ENCODE results near the gene KCNK3. TPM values are rescaled to one million over a fixed set of nuclear protein-coding genes. Genes with fewer than 3 reads are reported as not detected.

KCNK3 gene
- not detected for total RNA-seq

DNA sequence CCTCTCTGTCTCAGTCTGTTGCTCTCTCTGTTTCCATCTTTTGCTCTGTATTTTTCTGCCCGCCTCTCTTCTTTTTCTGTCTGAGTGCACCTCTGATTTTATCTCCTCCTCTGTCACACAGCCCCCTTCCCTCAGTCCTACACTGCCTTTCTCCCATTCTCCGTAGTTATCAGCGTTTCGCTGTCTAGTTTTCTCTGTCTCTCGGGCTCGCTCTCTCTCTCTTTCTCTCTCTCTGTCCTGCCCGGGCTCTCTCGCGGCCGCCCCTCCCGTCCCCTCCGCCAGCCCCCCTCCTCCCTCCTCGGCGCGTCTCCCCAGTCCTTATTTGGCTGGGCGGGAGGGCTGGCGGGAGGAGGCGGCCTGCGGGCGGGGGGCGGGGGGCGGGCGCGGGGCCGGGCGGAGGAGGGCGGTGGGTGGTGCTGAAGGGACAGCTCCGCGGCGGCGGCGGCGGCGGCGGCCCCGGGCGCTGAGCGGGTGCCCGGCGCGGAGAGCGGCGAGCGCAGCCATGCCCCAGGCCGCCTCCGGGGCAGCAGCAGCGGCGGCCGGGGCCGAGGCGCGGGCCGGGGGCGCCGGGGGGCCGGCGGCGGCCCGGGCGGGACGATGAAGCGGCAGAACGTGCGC, at the start of gene KCNK3:
TSS of gene KCNK3 (plus strand) at position 444 of the 618 bp plus-strand sequence. CDS start at position 598, 154 bp downstream.
- H3K4me1 Mint-ChIP-seq, result peaks cover 2% of the 10 kb centered on the region
- peak; percentile 50 for DNase-seq
- ChIA-PET POLR2A (no interaction called here), CTCF (no interaction called here)
- H3K4me3 Mint-ChIP-seq, result no peak within 1 kb of the TSS
- H3K36me3 Mint-ChIP-seq (ENCODE audit: low read depth), result no peaks in the 10 kb centered on the region
- no peaks in the 10 kb centered on the region for H3K9me3 Mint-ChIP-seq
- peaks cover 52% of the 10 kb centered on the region for H3K27me3 Mint-ChIP-seq
- no peak within 1 kb of the TSS for H3K27ac Mint-ChIP-seq

- H3K27ac Mint-ChIP-seq, result no peak overlapping the region
- ChIA-PET POLR2A (no interaction called here), CTCF (interaction anchor here (0.7 kb wide), 1 partner anchor 16 kb away, joined by 3 read pairs; no protein-coding TSS in a partner anchor)
- peaks cover 3% of the 10 kb centered on the region for H3K4me1 Mint-ChIP-seq
- DNase-seq, result no peak
- peaks cover 30% of the 10 kb centered on the region for H3K27me3 Mint-ChIP-seq
- no peaks in the 10 kb centered on the region for H3K9me3 Mint-ChIP-seq
- no peak overlapping the region for H3K4me3 Mint-ChIP-seq
- no peaks in the 10 kb centered on the region for H3K36me3 Mint-ChIP-seq (ENCODE audit: low read depth)
Measured at GRCh38 chr2:26644188-26644835, 48.2 kb upstream of the KCNK3 start.

- H3K27me3 Mint-ChIP-seq, result peaks cover 25% of the 10 kb centered on the region
- no peak for DNase-seq
- no peaks in the 10 kb centered on the region for H3K4me1 Mint-ChIP-seq
- no peaks in the 10 kb centered on the region for H3K9me3 Mint-ChIP-seq
- no peak overlapping the region for H3K4me3 Mint-ChIP-seq
- no peak overlapping the region for H3K27ac Mint-ChIP-seq
- CTCF ChIA-PET, result no interaction called here
- H3K36me3 Mint-ChIP-seq (ENCODE audit: low read depth), result no peaks in the 10 kb centered on the region
- POLR2A ChIA-PET, result interaction anchor here (0.7 kb wide), 1 partner anchor 45 kb away, joined by 7 read pairs; no protein-coding TSS in a partner anchor
Measured at GRCh38 chr2:26645762-26646161, 46.8 kb upstream of the KCNK3 start.

DNA sequence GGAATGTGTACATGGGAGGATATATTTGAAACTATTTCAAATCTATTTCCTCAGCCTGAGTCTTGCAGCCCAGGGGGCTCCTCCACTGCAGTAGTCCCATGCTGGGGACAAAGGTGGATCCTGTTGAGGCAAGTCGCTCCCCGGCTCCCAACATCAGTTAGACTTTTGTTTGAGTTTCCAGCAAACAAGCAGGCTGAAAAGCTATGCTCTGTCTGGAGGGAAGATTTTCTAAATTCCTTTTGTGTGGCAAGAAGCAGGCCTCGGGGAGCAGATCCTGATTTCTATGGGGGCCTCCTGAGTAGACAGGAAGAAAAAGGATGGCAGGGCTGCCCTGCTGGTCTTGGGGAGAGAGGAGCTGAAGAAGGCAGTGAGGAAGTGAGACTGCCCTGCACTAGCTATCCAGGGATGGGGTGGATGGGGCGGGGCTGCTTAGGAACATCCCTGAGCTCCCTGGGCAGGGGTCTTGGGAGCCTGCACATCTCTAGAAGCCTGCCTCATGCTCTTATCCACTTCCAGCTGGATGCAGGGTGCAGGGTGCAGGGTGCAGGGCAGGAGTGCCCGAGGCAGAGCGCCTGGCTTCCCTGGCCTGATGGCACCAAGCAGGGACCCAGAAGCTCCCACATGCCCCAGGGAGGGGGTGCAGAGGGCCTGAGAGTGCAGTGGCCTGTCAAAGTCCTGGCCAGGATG, 45.4 kb upstream of the KCNK3 start:
- Mint-ChIP-seq H3K27ac (no peak overlapping the region), H3K9me3 (no peaks in the 10 kb centered on the region), H3K4me3 (no peak overlapping the region), H3K36me3 (ENCODE audit: low read depth) (no peaks in the 10 kb centered on the region), H3K4me1 (no peaks in the 10 kb centered on the region), H3K27me3 (peaks cover 24% of the 10 kb centered on the region)
- no peak for DNase-seq
- CTCF ChIA-PET, result interaction anchor here (1.5 kb wide), 1 partner anchor 10 kb away, joined by 3 read pairs; no protein-coding TSS in a partner anchor
- POLR2A ChIA-PET, result no interaction called here

GRCh38 chr2:26647981-26648380, 44.5 kb upstream of the KCNK3 start:
- ChIA-PET CTCF (interaction anchor here (1.5 kb wide), 1 partner anchor 10 kb away, joined by 3 read pairs; no protein-coding TSS in a partner anchor), POLR2A (no interaction called here)
- Mint-ChIP-seq H3K36me3 (ENCODE audit: low read depth) (no peaks in the 10 kb centered on the region), H3K9me3 (no peaks in the 10 kb centered on the region), H3K4me3 (no peak overlapping the region), H3K4me1 (no peaks in the 10 kb centered on the region), H3K27me3 (peaks cover 23% of the 10 kb centered on the region), H3K27ac (no peak overlapping the region)
- no peak for DNase-seq

- Mint-ChIP-seq H3K27me3 (peaks cover 22% of the 10 kb centered on the region), H3K4me1 (no peaks in the 10 kb centered on the region), H3K27ac (no peak overlapping the region), H3K36me3 (ENCODE audit: low read depth) (no peaks in the 10 kb centered on the region), H3K9me3 (no peaks in the 10 kb centered on the region), H3K4me3 (no peak overlapping the region)
- ChIA-PET CTCF (interaction anchor here (1.5 kb wide), 1 partner anchor 9 kb away, joined by 3 read pairs; no protein-coding TSS in a partner anchor), POLR2A (no interaction called here)
- DNase-seq, result no peak
Measured at GRCh38 chr2:26648516-26648915, 44.0 kb upstream of the KCNK3 start.

DNA sequence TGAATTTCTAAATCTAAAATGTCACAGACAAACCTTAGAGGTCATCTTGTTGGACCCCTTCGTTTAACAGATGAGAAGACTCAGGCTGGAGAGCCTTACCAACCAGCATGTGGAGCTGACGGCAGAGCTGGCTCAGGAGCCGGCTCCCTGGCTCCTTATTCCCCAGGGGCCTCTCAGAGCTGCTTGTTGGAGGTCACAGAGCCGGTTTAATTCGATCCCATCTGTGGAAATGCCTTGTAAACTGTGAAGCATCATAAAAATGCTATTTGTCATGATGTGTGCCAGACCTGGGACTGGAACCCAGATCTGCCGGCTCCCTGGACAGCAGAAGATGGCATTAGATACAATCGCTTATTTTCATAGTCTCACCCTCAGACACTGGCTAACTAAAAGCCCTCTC, 43.2 kb upstream of the KCNK3 start:
- H3K27ac Mint-ChIP-seq, result no peak overlapping the region
- H3K27me3 Mint-ChIP-seq, result peaks cover 18% of the 10 kb centered on the region
- no peak for DNase-seq
- no peaks in the 10 kb centered on the region for H3K9me3 Mint-ChIP-seq
- no peak overlapping the region for H3K4me3 Mint-ChIP-seq
- no peaks in the 10 kb centered on the region for H3K4me1 Mint-ChIP-seq
- POLR2A ChIA-PET, result no interaction called here
- no peaks in the 10 kb centered on the region for H3K36me3 Mint-ChIP-seq (ENCODE audit: low read depth)
- CTCF ChIA-PET, result interaction anchor here (1.1 kb wide), 1 partner anchor 26 kb away, joined by 4 read pairs; no protein-coding TSS in a partner anchor

DNA sequence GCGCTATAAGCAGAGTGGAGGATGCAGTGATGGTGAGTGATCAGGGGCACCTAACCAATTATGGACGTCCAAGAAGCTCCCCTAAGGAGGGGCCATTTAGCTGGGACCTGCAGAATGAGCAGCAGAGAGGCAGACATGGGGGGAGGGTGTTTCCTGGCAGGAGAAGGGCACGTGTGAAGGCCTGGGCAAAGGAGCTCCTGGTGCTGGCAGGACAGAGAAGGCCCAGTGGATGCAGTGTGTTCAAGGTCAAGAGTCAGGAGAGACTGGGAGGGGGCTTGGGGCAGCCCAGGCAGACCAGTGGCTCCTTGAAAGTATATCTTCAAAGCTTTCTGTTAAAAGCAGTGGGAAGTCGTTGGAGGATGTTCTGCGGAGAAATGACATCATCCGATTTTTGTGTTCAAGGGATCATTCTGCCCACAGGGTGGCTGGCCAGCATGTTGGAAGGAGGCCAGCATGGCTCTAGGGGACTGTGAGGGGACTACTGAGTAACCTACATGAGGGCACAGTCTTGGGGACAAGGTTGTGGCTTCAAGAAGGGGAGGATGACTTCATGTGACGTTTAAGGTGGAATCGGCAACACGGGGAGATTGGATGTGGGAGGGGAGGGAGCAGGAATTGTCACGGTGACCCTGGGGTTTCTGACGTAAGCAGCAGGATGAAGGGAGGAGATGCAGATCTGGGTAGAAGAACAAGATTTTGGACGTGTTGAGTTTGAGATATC, 42.4 kb upstream of the KCNK3 start:
- Mint-ChIP-seq H3K27ac (no peak overlapping the region), H3K4me1 (no peaks in the 10 kb centered on the region), H3K27me3 (peaks cover 12% of the 10 kb centered on the region), H3K9me3 (no peaks in the 10 kb centered on the region), H3K4me3 (no peak overlapping the region), H3K36me3 (ENCODE audit: low read depth) (no peaks in the 10 kb centered on the region)
- ChIA-PET CTCF (interaction anchor here (1.1 to 1.2 kb wide), 2 partner anchors 13 to 25 kb away, joined by 3 to 4 read pairs; no protein-coding TSS in a partner anchor), POLR2A (no interaction called here)
- no peak for DNase-seq

DNA sequence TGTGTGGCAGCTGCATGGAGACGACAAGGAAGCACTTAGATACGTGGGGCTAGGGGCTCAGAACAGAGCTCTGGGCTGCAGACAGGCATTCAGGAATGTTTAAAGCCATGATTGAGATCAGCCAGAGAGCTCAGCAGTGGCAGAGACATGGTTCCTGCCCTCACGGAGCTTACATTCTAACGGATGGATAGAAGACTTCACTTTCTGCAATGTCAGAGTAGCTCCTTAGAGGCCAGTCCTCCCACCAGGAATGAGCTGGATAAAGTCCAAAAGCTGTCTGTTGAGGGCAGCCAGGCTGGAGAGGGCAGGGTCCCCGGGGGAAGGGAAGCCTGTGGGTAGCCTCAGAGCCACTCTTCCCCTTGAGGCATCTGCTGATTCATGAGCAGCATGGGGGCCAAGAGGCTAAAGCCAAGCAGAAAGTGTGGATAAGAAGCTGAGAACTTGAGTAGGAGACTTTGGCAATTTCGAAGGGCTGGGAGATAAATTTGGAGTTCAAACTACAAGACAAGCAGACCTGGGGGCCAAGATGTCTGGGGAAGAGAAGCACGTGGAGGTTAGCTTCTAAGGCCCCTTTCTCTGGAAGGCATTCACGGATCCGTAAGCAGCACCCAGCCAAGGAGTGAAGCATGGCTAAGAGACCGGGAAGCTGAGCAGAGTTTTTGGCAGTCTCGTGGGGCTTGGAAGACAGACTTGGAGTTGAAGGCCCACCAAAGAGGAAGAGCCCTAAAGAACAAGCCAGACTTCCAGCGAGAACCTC, 41.6 kb upstream of the KCNK3 start:
- ChIA-PET POLR2A (no interaction called here), CTCF (interaction anchor here (1.2 kb wide), 1 partner anchor 13 kb away, joined by 3 read pairs; no protein-coding TSS in a partner anchor)
- Mint-ChIP-seq H3K27me3 (peaks cover 6% of the 10 kb centered on the region), H3K9me3 (no peaks in the 10 kb centered on the region), H3K36me3 (ENCODE audit: low read depth) (no peaks in the 10 kb centered on the region), H3K4me3 (no peak overlapping the region), H3K4me1 (no peaks in the 10 kb centered on the region), H3K27ac (no peak overlapping the region)
- no peak for DNase-seq

- H3K27ac Mint-ChIP-seq, result no peak overlapping the region
- no peaks in the 10 kb centered on the region for H3K36me3 Mint-ChIP-seq (ENCODE audit: low read depth)
- POLR2A ChIA-PET, result no interaction called here
- DNase-seq, result no peak
- H3K27me3 Mint-ChIP-seq, result peaks cover 4% of the 10 kb centered on the region
- CTCF ChIA-PET, result interaction anchor here (1.2 kb wide), 1 partner anchor 14 kb away, joined by 3 read pairs; no protein-coding TSS in a partner anchor
- H3K9me3 Mint-ChIP-seq, result no peaks in the 10 kb centered on the region
- H3K4me3 Mint-ChIP-seq, result no peak overlapping the region
- no peaks in the 10 kb centered on the region for H3K4me1 Mint-ChIP-seq
Measured at GRCh38 chr2:26651470-26651771, 41.1 kb upstream of the KCNK3 start.

DNA sequence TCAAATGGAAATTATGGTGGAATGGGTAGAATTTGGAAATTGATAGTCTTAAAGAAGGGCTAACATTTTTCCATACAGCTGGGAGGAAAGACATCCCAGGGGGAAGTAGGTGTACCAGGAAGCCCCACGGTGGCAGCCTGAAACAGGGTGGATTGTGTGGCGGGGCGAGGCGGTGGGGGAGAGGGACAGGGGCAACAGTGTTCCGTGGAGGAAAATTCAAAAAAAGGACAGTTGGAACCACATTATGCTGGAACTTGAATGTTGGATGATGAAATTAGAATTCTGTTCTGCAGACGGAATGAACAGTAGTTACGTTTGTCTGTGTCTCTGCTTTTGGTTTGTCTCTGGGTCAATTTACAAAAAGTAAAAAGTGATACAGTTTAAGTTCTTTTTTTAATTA, 40.7 kb upstream of the KCNK3 start:
- DNase-seq, result no peak
- H3K9me3 Mint-ChIP-seq, result no peaks in the 10 kb centered on the region
- no peak overlapping the region for H3K4me3 Mint-ChIP-seq
- POLR2A ChIA-PET, result no interaction called here
- no peak overlapping the region for H3K27ac Mint-ChIP-seq
- CTCF ChIA-PET, result no interaction called here
- peaks cover 2% of the 10 kb centered on the region for H3K27me3 Mint-ChIP-seq
- H3K36me3 Mint-ChIP-seq (ENCODE audit: low read depth), result no peaks in the 10 kb centered on the region
- H3K4me1 Mint-ChIP-seq, result no peaks in the 10 kb centered on the region

DNA sequence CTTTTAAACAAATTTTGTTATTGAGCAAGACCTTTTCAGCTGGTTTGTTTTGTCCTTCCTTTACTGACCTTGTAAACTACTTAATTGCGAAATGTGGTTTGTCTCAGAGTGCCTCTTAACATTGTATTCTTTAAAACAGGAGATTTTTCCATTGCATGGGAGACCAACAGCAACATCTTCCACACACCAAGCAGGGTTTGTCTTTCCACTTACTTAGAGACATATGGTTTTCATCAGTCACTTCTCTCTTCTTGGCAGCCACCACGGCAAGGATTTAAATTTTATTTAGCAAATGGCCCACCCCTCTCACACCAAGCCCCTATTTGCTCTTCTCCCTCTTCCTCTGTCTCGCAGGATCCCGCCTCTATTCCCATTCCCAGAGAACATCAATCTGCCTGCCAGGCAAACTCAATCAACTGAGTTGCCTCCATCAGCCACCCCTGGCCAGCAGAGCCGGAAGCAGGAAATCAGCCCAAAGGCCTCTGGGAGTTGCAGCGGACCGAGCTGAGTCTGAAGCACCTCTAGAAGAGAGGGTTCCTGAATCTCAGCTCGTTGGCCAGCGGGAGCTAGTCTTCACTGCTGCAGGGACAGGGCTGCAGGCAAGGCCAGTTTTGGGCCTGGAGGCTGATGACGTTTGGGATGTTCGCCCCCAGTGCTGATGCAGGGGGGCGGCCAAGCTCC, 40.0 kb upstream of the KCNK3 start:
- POLR2A ChIA-PET, result no interaction called here
- H3K9me3 Mint-ChIP-seq, result no peaks in the 10 kb centered on the region
- CTCF ChIA-PET, result no interaction called here
- H3K27me3 Mint-ChIP-seq, result peaks cover 2% of the 10 kb centered on the region
- DNase-seq, result no peak
- H3K4me1 Mint-ChIP-seq, result no peaks in the 10 kb centered on the region
- H3K36me3 Mint-ChIP-seq (ENCODE audit: low read depth), result no peaks in the 10 kb centered on the region
- no peak overlapping the region for H3K4me3 Mint-ChIP-seq
- H3K27ac Mint-ChIP-seq, result no peak overlapping the region

Data from activated CD4-positive, alpha-beta T cell treated with anti-CD3 and anti-CD28 coated beads, Interleukin-2, amount 10 ng/mL, durations not matched to agents 7 days and 5 days (primary cell).